NCI-H2107 treated with DMSO at 0.1 percent for 48 hours (cell line): Measurements from ENCODE around the gene PDE11A.

Source experiments
- DNase-seq: peaks from one replicate; lab custom pipeline; 2025; ENCODE audit not compliant: unreplicated experiment; lab: John Stamatoyannopoulos, UW

PDE11A gene

GRCh38 chr2:177673602-177674595, 398.7 kb downstream of the PDE11A start:
- DNase-seq: no peak

- no peak for DNase-seq
Measured at GRCh38 chr2:177671662-177672061, 400.9 kb downstream of the PDE11A start.

DNA sequence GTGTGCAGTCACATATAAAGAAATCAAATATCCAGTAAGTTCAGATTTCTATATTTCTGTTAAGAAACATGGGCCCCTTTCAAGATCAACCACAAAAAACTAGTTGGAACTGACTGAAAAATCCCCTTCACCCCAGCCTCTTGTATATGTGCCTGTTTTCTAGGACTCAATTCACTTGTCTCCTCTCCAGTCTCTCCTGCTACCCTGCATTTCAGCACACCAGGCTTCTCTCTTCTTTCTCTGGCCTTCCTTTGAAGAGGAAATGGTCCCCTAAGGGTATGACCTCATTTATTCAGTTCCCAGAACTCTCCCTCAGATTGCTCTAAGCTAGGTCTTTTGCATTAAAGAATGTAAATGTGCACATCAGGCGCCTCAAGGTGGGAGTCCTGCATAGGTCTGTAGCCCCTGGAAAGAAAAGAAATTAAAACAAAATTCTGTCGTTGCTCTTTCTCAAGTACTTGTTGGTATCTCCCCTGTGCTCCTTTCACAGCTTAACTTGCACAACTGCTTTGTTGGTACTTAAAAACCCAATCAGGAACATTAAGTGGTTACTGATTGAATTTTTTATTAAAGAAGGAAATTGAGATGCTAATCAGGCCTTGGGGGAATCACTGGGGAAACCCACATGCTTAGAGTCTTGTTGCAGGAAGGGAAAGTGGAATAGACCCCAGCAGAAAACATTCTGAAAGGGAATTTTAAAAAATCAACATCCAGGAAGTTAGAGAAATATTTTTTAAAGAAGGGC, 401.6 kb downstream of the PDE11A start:
- DNase-seq: no peak

GRCh38 chr2:177669625-177670330, 402.8 kb downstream of the PDE11A start:
- no peak for DNase-seq

GRCh38 chr2:177669201-177669600, 403.4 kb downstream of the PDE11A start:
- no peak for DNase-seq

DNA sequence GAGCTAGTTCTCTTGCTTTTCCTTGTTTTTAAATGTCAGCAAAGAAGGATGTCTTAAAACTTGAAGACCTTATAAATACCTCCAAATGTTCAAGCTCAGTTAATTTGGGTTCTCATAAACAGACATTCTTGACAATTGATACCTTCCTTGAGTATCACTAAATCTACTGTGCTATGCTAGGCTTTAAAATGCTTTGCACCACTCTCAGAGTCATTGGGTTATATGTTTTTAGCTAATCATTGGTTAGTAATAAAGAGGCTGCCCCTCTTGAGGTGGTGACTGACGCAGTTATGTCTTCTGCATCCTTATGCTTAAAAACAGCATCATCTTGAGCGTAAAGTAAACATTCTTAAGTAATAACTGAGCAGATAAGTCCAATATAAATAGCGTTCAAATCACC, 404.0 kb downstream of the PDE11A start:
- no peak for DNase-seq

DNA sequence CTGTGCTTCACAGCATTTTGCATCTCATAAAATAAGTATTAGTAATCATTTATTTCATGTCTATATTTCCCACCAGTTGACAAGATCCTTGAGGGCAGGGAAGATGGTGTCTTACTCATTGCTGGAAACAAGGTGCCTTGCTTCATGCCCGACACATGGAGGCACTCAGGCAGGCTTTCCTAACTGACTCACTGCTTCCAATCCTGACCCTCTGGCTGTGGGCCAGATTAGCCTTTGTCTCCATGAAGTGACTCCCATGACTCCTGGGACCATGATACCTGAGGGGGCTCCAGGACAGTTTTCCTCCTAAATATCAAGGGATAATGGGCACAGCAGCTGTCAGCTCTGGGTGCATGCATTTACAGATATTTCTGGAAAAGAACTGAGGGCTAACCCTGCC, 405.0 kb downstream of the PDE11A start:
- DNase-seq: no peak

- no peak for DNase-seq
Measured at GRCh38 chr2:177666408-177666807, 406.2 kb downstream of the PDE11A start.

- no peak for DNase-seq
Measured at GRCh38 chr2:177665948-177666347, 406.6 kb downstream of the PDE11A start.

DNA sequence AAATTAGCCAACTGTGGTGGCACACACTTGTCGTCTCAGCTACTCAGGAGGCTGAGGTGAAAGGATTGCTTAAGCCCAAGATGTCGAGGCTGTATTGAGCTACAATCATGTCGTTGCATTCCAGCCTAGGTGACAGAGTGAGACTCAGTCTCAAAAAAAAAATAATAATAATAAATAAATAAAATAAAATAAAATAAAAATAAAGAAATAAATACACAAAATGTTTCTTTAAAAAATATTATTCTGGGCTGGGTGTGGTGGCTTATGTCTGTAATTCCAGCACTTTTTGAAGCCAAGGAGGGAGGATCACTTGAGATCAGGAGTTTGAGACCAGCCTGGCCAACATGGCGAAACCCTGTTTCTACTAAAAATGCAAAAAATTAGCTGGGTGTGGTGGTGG, 407.2 kb downstream of the PDE11A start:
- no peak for DNase-seq

DNA sequence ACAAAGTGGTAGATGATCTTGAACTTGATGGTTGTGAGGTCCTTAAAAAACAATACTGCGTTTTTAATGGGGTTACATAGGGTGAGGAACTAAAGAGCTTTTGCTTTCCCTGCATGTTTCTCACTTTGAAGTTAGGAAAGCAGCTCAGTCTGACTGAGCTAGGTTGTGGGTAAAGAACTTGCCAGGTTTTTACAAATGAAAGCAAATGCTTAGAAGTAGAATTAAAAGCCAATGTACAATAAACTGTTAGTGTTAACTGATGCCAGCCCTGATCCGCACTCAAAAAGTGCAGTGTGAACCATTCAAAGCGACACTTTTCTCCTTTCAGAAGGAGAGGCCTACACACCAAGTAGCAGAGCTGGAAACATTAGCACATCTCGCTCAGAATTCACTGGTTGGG, 409.7 kb downstream of the PDE11A start:
- no peak for DNase-seq

DNA sequence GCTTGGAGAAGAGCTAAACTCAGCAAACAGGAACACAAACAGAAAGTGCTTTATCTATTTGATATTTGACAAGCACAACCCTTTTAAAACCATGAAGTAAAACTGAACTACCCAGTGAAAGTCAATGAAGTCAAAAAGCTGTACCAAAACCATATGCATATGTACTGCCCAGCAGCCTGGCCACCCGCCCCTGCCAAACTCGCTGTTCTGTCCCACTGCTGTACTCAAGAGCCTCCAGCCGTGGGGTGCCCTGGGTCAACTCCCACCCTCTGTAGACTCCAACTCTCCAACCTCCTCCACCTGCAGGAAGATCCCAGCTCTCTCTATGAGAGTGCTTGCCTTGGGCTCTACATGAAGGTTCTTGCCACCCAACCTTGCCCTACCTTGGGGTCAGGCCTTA, 411.8 kb downstream of the PDE11A start:
- no peak for DNase-seq

GRCh38 chr2:177658309-177658708, 414.3 kb downstream of the PDE11A start:
- no peak for DNase-seq

- DNase-seq: peak; percentile 70
Measured at GRCh38 chr2:177651833-177652232, 420.7 kb downstream of the PDE11A start.

GRCh38 chr2:177649568-177650518, 422.7 kb downstream of the PDE11A start:
- no peak for DNase-seq

- DNase-seq: no peak
Measured at GRCh38 chr2:177646791-177647190, 425.8 kb downstream of the PDE11A start.

DNA sequence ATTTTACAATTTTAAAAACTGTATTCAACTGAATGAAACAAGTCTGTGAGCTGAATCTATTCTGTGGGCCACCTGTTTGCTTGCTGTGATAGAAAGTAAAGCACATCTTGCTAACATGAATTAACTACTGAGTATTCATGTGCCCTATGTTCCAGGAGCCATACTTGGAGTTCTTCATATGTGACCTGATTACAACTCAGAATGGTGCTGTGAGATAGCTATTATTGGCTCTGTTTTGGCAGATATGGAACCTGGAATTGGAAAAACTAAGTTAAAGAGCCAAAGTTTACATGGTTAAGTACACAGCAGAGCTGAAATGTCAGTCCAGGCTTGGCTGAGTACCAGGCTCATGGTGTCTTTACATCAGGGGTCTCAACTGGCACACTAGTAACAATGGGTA, 426.3 kb downstream of the PDE11A start:
- DNase-seq: no peak

- no peak for DNase-seq
Measured at GRCh38 chr2:177641331-177641730, 431.2 kb downstream of the PDE11A start.

GRCh38 chr2:177640423-177640822, 432.2 kb downstream of the PDE11A start:
- DNase-seq: no peak

GRCh38 chr2:177639262-177639914, 433.2 kb downstream of the PDE11A start:
- DNase-seq: no peak
